CD4-positive, alpha-beta T cell treated with Interleukin-4 for 1 hour (primary cell): ENCODE data around the gene OMG.

Experiments used
- DNase-seq, 2 donors: peaks; one replicate each; pipeline ENCODE4 v3.0.0-alpha.2; 2020 to 2022

OMG gene

DNA sequence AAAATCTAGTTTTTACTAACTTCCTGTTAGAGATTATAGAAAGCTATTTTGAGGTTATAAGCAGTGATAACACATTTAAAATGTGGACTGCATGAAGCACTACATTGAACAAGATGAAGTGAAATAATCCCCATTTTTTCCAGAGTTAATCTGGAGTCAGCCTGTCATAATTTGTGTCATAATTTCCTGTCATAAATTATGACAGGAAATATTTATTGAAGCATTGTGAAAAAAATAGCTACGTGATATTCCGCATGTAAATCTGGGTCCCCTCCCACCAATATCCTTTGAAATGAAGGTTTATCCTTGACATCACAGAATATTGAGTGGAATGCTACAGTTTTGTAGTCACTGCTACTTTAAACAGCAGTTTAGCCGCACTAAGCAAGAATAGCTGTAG lies 40.1 kb downstream of the OMG start:
- no peak for DNase-seq

DNA sequence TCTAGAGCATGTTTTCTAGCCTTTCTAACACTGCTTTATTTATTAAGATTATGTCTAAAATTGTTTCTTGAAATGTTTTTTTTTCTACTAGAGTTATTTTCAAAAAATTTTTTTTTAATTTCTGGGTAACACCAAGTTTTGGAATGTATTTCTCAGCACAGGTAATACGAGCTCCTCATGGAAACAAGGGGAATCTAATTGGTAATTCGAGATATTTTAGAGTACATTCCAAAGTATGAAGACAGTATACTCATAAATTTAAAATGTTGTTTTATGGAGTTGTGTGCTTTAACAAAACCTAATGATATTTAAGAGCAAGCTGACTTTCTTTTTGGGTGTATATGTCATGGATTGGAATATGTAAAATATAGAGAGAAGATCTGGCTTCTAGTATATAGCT lies 42.4 kb downstream of the OMG start:
- DNase-seq: no peak

DNA sequence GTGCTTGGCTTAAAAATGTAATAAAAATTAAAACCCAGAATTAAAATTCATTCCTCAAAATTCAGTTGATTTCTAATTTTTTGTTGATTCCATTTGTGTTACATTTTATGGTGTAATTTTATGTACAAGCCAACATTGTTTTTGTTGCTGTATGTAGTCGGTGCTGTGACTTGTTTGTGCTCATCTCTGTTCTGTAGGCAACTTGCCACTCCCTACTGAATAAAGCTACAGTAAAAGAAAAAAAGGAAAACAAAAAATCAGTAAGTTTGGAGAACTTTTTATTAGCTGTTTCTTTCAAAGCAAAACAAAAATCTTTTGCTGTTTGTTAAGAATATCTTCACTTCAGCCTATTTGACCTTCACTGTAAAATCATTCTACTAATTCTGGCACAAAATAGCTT lies 44.3 kb downstream of the OMG start:
- no peak for DNase-seq

DNA sequence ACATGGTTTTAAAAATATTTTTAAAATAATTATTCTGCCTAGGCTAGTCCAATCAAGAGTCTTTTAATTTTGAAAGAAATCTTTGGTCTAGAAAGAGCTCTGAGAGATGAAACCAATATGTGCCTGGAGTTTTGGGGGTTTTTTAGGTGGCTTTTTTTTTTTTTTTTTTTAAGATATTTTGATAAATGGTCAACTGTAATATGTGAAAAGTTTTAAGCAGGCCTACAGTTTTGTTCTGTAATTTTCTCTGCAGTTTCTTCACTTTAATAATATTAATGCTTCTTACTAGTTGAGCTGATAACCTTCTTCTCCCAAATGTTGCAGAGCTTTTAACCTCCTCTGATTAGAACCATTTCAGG lies 45.1 kb downstream of the OMG start:
- no peak for DNase-seq

DNA sequence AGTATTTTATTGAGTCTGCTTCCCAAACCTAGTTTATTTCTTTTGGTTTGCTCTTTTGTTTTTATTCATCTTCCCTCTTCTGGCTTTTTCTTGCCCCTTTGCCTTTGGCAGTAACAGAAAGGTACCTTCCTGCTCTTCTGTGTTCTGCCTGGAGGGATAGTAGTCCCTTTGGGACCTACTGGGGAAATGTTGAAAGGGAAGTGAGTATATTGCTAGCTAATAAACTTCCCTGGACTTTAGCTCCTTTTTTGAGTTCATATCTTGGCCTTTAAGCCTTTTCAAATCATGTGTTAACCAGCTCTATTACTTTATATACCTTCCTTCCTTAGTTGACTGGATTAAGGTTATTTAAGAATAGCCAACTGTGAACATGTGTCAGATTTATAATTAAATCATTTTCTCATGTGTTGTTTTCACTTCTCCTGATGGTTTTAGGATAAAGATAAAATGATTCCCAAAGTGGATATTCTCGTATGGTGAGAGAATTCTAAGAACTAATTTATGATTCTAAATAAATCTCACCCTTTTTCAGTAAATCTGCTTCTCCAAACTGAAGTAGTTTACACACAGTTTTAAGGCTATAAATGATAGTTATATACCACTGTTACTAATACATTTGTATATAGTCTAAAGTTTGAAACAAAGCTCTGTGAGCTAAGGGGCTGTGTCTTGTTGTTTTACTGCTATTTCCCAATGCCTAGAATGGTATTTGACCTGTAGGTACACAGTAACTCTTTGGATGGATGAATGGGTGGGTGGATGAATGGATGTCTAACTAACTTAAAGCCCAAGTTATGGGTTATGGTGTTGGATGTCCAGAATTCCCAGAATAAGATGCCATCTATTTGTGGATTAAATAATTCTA lies 45.7 kb downstream of the OMG start:
- no peak for DNase-seq

DNA sequence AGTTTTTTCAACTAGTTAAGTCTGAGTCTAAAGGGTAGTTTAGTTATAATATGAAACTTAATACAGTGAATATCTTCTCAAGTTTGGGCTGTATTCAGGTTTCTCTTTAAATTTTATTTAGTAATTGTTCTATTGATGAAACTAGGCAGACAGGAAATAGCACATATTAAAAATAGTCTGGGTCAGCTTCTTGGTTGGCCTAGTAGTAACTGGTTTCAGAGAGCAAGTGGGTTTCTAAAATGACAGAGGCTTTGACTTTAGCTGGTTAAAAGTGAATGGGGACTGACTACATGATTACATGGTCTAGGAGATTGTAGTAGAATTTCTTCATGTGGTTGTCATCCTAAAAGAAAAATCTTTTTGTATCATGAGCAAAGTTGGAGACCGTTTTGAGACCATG lies 46.8 kb downstream of the OMG start:
- no peak for DNase-seq

DNA sequence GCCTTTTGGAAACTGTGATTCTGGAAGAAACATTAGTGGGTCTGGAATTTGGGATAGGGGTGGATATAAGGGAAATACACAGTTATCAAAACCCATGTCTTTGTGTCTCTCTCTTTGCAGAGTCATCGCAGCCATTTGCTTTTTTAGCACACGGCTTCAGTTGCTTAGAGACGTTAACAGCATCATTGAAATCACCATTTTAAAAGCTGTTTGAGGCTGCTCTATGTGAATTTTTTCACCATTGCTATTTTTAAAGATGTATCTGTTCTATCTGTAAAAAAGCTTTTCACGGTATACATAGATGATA lies 47.3 kb downstream of the OMG start:
- DNase-seq: no peak

DNA sequence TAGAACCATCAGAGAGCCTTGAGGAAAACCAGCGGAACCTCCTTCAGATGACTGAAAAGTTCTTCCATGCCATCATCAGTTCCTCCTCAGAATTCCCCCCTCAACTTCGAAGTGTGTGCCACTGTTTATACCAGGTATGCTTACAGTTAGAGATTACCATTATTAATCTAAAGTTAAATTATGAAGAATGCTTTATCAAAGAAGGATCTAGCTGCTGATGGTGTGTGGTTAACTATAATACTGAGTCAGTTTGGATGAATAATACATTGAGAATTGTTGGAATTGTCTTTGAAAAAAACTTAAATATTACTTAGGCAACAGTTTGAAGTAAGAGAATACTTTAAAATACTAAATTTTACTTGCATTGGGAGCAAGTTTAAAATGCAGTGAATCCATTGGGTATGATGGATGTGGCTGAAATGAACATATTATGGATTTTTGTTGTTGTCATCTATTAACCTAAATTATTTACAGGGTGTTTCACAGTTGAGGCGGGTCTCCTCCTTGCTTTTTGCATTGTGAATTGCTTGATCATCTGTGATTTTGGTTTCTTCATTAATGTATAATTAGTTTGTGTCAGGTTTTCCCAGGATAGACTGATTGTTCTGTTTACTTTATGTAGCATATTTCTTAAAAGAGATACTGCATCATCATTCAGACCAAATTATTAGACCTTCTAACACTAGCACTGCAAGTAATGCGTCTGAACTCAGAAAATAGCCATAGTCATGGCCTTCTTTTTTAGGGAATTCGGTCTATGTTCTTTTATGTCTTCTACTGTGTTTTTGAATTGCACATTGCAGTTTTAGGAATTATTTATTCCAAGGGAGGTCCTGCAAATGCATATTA lies 47.8 kb downstream of the OMG start:
- no peak for DNase-seq
